Common myeloid progenitor, CD34-positive (primary cell): ENCODE results near the gene CHEK2.
"Not testable (repeated sequence)": the region's sequence is repeated elsewhere in the genome, so short reads cannot be mapped to it uniquely, and the experiment has no call there.

Source experiments
- CTCF ChIA-PET: fragments of 350-600 bp; sonication (Branson Sonifier 250); formaldehyde crosslinking; loops from one replicate; lab custom pipeline; 2021; ENCODE audit warnings: antibody characterized with exemption; lab: Charles Lee
- POLR2A ChIA-PET: fragments of 350-600 bp; sonication (Branson Sonifier 250); formaldehyde crosslinking; loops from one replicate; lab custom pipeline; 2021; ENCODE audit warnings: antibody characterized with exemption; lab: Charles Lee
- DNase-seq, 3 donors: peaks; one replicate each; pipeline versions ENCODE4 v3.0.0 to v3.0.0-alpha.2; 2013
- H3K27ac ChIP-seq, 2 experiments: 1 replicate in 1 of 2; 2 replicates in 1 of 2; pipeline ENCODE4 v1.7.0; 2013; ENCODE audit warnings: inconsistent platforms in 2 of 2, low read length in 2 of 2, mild to moderate bottlenecking in 2 of 2, low read depth in 1 of 2, moderate library complexity in 1 of 2; ENCODE audit not compliant: severe bottlenecking in 2 of 2, insufficient read depth in 1 of 2, poor library complexity in 1 of 2
- H3K27me3 ChIP-seq, 5 experiments: replicated peaks in 2 of 5; 1 replicate in 3 of 5; 2 replicates in 2 of 5; pipeline versions ENCODE4 v1.6.1 to v1.7.0; 2013; ENCODE audit warnings: low read length in 4 of 5, mild to moderate bottlenecking in 2 of 5, moderate library complexity in 2 of 5, inconsistent platforms in 1 of 5; ENCODE audit not compliant: insufficient read depth in 5 of 5, control insufficient read depth in 4 of 5
- H3K36me3 ChIP-seq, 4 experiments: 1 replicate in 2 of 4; 2 replicates in 2 of 4; pipeline versions ENCODE4 v1.6.1 to v1.7.0; 2013; ENCODE audit warnings: low read length in 3 of 4, control low read depth in 1 of 4, mild to moderate bottlenecking in 1 of 4; ENCODE audit not compliant: control insufficient read depth in 4 of 4, insufficient read depth in 4 of 4
- H3K4me1 ChIP-seq, 4 experiments: 1 replicate in 3 of 4; 2 replicates in 1 of 4; pipeline versions ENCODE4 v1.6.1 to v1.7.1; 2013; ENCODE audit warnings: low read length in 3 of 4, mild to moderate bottlenecking in 3 of 4, control low read depth in 1 of 4, inconsistent platforms in 1 of 4, moderate library complexity in 1 of 4; ENCODE audit not compliant: control insufficient read depth in 4 of 4, insufficient read depth in 4 of 4; ENCODE audit errors: control extremely low read depth in 1 of 4
- H3K4me3 ChIP-seq, 7 experiments: 1 replicate in 4 of 7; 2 replicates in 3 of 7; pipeline versions ENCODE4 v1.5.1 to v1.7.0; 2013; ENCODE audit warnings: mild to moderate bottlenecking in 7 of 7, low read length in 6 of 7, moderate library complexity in 6 of 7, inconsistent platforms in 2 of 7, low read depth in 2 of 7, control low read depth in 1 of 7; ENCODE audit not compliant: insufficient read depth in 4 of 7, control insufficient read depth in 1 of 7; ENCODE audit errors: extremely low read depth in 1 of 7
- H3K9me3 ChIP-seq, 5 experiments: 1 replicate in 4 of 5; 2 replicates in 1 of 5; pipeline versions ENCODE4 v1.6.1 to v1.7.1; 2013; ENCODE audit warnings: low read length in 4 of 5, mild to moderate bottlenecking in 2 of 5, inconsistent platforms in 1 of 5, low read depth in 1 of 5, moderate library complexity in 1 of 5; ENCODE audit not compliant: control insufficient read depth in 4 of 5, insufficient read depth in 2 of 5; ENCODE audit errors: control extremely low read depth in 1 of 5
- WGBS: methylation state at CpG from one replicate; pipeline ENCODE4 v1.1.5; 2013; ENCODE audit not compliant: insufficient coverage; 5-methylcytosine and 5-hydroxymethylcytosine counted together

The CHEK2 gene

GRCh38 chr22:28766628-28767027, 25.0 kb upstream of the CHEK2 start:
- ChIA-PET POLR2A (no interaction called here), CTCF (no interaction called here)
- Histone ChIP-seq H3K36me3 (no peaks in the 10 kb centered on the region), H3K9me3 (peaks cover 0 to 3% (median 0%) of the 10 kb centered on the region in 5 experiments), H3K27ac (no peak overlapping the region), H3K4me1 (no peaks in the 10 kb centered on the region), H3K27me3 (no peaks in the 10 kb centered on the region), H3K4me3 (no peak overlapping the region)
- DNase-seq = no peak
- WGBS = no CpG with 5 or more reads among the region's 3 CpGs

DNA sequence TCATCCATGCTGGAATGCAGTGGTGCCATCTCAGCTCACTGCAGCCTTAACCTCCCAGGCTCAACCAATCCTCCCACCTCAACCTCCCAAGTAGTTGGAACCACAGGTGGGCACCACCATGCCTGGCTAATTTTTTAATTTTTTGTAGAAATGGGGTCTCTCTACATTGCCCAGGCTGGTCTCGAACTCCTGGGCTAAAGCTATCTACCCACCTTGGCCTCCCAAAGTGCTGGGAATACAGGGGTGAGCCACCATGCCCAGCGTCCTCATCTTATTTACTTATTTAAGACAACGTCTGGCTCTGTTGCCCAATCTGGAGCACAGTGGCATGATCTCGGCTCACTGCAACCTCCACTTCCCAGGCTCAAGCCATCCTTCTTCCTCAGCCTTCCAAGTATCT, 20.4 kb upstream of the CHEK2 start:
- H3K27ac ChIP-seq, H3K27me3 ChIP-seq, H3K4me1 ChIP-seq, POLR2A ChIA-PET, H3K36me3 ChIP-seq, DNase-seq, H3K9me3 ChIP-seq, H3K4me3 ChIP-seq: not testable (repeated sequence)
- CTCF ChIA-PET = interaction anchor here (1.6 kb wide), 1 partner anchor 13 kb away, joined by 3 read pairs; no protein-coding TSS in a partner anchor
- WGBS = 90% methylated on average over 4 of the region's 4 CpGs

GRCh38 chr22:28761449-28761755, 19.8 kb upstream of the CHEK2 start:
- ChIA-PET CTCF (interaction anchor here (1.6 kb wide), 1 partner anchor 13 kb away, joined by 3 read pairs; no protein-coding TSS in a partner anchor), POLR2A (no interaction called here)
- no peak for DNase-seq
- H3K27me3 ChIP-seq = no peaks in the 10 kb centered on the region
- WGBS = 97% methylated on average over 3 of the region's 10 CpGs
- H3K4me3 ChIP-seq = no peak overlapping the region
- H3K27ac ChIP-seq = no peak overlapping the region
- H3K4me1 ChIP-seq = peaks cover 0 to 7% (median 3%) of the 10 kb centered on the region in 4 experiments
- H3K36me3 ChIP-seq = peaks cover 0 to 4% (median 1%) of the 10 kb centered on the region in 4 experiments
- H3K9me3 ChIP-seq = no peaks in the 10 kb centered on the region

GRCh38 chr22:28759861-28760560, 18.4 kb upstream of the CHEK2 start:
- no peak overlapping the region for H3K4me3 ChIP-seq
- H3K36me3 ChIP-seq = peaks cover 0 to 9% (median 1%) of the 10 kb centered on the region in 4 experiments
- DNase-seq = no peak
- ChIA-PET CTCF (no interaction called here), POLR2A (interaction anchor here (0.7 kb wide), 2 partner anchors 32 to 72 kb away, joined by 3 to 6 read pairs; no protein-coding TSS in a partner anchor)
- H3K27me3 ChIP-seq = no peaks in the 10 kb centered on the region
- 100% methylated on average over 2 of the region's 3 CpGs for WGBS
- peaks cover 0 to 7% (median 3%) of the 10 kb centered on the region in 4 experiments for H3K4me1 ChIP-seq
- H3K9me3 ChIP-seq = no peaks in the 10 kb centered on the region
- no peak overlapping the region for H3K27ac ChIP-seq

GRCh38 chr22:28754512-28754911, 12.9 kb upstream of the CHEK2 start:
- H3K27ac ChIP-seq, H3K27me3 ChIP-seq, DNase-seq, H3K9me3 ChIP-seq, CTCF ChIA-PET, H3K4me1 ChIP-seq, H3K4me3 ChIP-seq: not testable (repeated sequence)
- POLR2A ChIA-PET = interaction anchor here (0.7 kb wide), 1 partner anchor 18 kb away, joined by 6 read pairs; the partner anchor contains the start of gene CCDC117
- peaks cover 3 to 15% (median 13%) of the 10 kb centered on the region in 4 experiments for H3K36me3 ChIP-seq
- WGBS = 100% methylated on average over 1 of the region's 3 CpGs

GRCh38 chr22:28750471-28750881, 8.9 kb upstream of the CHEK2 start:
- ChIA-PET CTCF (interaction anchor here (1.3 kb wide), 1 partner anchor 15 kb away, joined by 5 read pairs; no protein-coding TSS in a partner anchor), POLR2A (no interaction called here)
- 100% methylated on average over 2 of the region's 6 CpGs for WGBS
- Histone ChIP-seq H3K4me1 (peaks cover 0 to 16% (median 9%) of the 10 kb centered on the region in 4 experiments), H3K27me3 (no peaks in the 10 kb centered on the region), H3K36me3 (peaks cover 9 to 40% (median 23%) of the 10 kb centered on the region in 4 experiments), H3K4me3 (no peak overlapping the region), H3K27ac (no peak overlapping the region), H3K9me3 (no peaks in the 10 kb centered on the region)
- no peak for DNase-seq

DNA sequence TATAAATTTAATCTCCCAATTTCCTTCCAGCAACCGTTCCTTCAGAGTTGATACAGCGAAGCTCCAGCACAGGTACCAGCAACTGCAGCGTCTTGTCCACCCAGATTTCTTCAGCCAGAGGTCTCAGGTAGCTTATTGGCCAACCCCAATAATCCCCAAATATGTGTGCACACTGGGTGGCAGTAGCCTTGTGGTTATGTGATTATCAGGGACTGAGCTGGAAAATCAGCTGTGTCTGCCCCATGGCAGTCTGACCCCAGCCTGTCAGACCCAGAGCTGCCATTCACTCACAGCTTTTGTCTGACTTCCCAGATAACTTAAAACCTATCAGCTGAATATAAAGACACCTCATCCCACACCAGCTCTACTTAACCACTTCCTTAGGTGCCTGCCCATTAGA, 2.2 kb upstream of the CHEK2 start:
- H3K4me1 ChIP-seq = peaks cover 8 to 40% (median 19%) of the 10 kb centered on the region in 4 experiments
- no peaks in the 10 kb centered on the region for H3K9me3 ChIP-seq
- ChIA-PET POLR2A (no interaction called here), CTCF (no interaction called here)
- no peak for DNase-seq
- no peaks in the 10 kb centered on the region for H3K27me3 ChIP-seq
- H3K27ac ChIP-seq = no peak overlapping the region
- H3K36me3 ChIP-seq = peaks cover 9 to 39% (median 34%) of the 10 kb centered on the region in 4 experiments
- WGBS = 92% methylated on average over 3 of the region's 3 CpGs
- H3K4me3 ChIP-seq = no peak overlapping the region
